SU-DHL-6 (cell line): ENCODE data around the gene ST7.

ENCODE experiments used
- H2AFZ ChIP-seq: fragments of 200-600 bp; sonication (generic); 2 replicates; pipeline ENCODE4 v1.6.1; 2014; ENCODE audit warnings: low read depth, mild to moderate bottlenecking, moderate library complexity, mixed read lengths, antibody characterized with exemption, low read length; ENCODE audit not compliant: severe bottlenecking
- H3F3A ChIP-seq: fragments of 200-600 bp; shearing (Covaris generic); 2 replicates; pipeline ENCODE4 v1.6.0; 2016; ENCODE audit warnings: antibody characterized with exemption, mild to moderate bottlenecking; ENCODE audit not compliant: insufficient read depth
- H3K27ac ChIP-seq: fragments of 200-600 bp; sonication (generic); 2 replicates; pipeline ENCODE4 v1.5.1; 2016; ENCODE audit warnings: low read depth, mild to moderate bottlenecking, low read length, moderate library complexity, mixed read lengths
- H3K27me3 ChIP-seq: fragments of 200-600 bp; sonication (generic), shearing (Covaris generic); 2 replicates; pipeline ENCODE4 v1.6.0; 2014; ENCODE audit warnings: mild to moderate bottlenecking, low read length
- H3K36me3 ChIP-seq: fragments of 200-600 bp; sonication (generic); 2 replicates; pipeline ENCODE4 v1.6.1; 2014; ENCODE audit warnings: mild to moderate bottlenecking, low read length, mixed read lengths
- H3K4me2 ChIP-seq: fragments of 300-600, 200-600 bp; shearing (Covaris generic), sonication (generic); 2 replicates; pipeline ENCODE4 v1.6.0; 2014; ENCODE audit warnings: low read length, low read depth, mild to moderate bottlenecking; ENCODE audit not compliant: poor library complexity, severe bottlenecking
- H3K4me3 ChIP-seq: fragments of 200-600 bp; sonication (generic); 2 replicates; pipeline ENCODE4 v1.5.1; 2014; ENCODE audit warnings: antibody characterized with exemption, low read length, mild to moderate bottlenecking, mixed read lengths; ENCODE audit not compliant: insufficient read depth, poor library complexity, severe bottlenecking
- H3K79me2 ChIP-seq: fragments of 200-600 bp; sonication (generic); 2 replicates; pipeline ENCODE4 v1.6.1; 2014; ENCODE audit warnings: mild to moderate bottlenecking, low read length, moderate library complexity; ENCODE audit not compliant: insufficient read depth
- H3K9ac ChIP-seq: fragments of 200-600 bp; sonication (generic); 2 replicates; pipeline ENCODE4 v1.7.0; 2014; ENCODE audit warnings: mild to moderate bottlenecking, low read length
- H3K9me2 ChIP-seq: fragments of 200-600 bp; sonication (generic); replicated peaks from 2 replicates; pipeline ENCODE4 v1.6.1; 2014; ENCODE audit warnings: low read length; ENCODE audit not compliant: insufficient read depth
- H3K9me3 ChIP-seq: fragments of 200-600 bp; sonication (generic); 2 replicates; pipeline ENCODE4 v1.6.1; 2014; ENCODE audit warnings: low read length, mixed read lengths; ENCODE audit not compliant: insufficient read depth
- H4K20me1 ChIP-seq: fragments of 200-600 bp; sonication (generic); 2 replicates; pipeline ENCODE4 v1.6.1; 2014; ENCODE audit warnings: low read depth, mild to moderate bottlenecking, antibody characterized with exemption, low read length, moderate library complexity, mixed read lengths
- EZH2phosphoT487 ChIP-seq: fragments of 200-600 bp; sonication (generic), shearing (Covaris generic); conservative IDR thresholded peaks from 2 replicates; pipeline ENCODE4 v1.6.1; 2018; ENCODE audit warnings: mild to moderate bottlenecking, antibody characterized with exemption, low read length, moderate library complexity, mixed read lengths
- TF ChIP-seq, protein P1 (sequence below): fragments of 200-600 bp; sonication (generic); IDR thresholded peaks from one replicate; pipeline ENCODE4 v1.5.1; 2017; ENCODE audit warnings: antibody characterized with exemption, mild to moderate bottlenecking, low read length, moderate library complexity; ENCODE audit not compliant: insufficient read depth, poor library complexity, severe bottlenecking

ST7 gene

DNA sequence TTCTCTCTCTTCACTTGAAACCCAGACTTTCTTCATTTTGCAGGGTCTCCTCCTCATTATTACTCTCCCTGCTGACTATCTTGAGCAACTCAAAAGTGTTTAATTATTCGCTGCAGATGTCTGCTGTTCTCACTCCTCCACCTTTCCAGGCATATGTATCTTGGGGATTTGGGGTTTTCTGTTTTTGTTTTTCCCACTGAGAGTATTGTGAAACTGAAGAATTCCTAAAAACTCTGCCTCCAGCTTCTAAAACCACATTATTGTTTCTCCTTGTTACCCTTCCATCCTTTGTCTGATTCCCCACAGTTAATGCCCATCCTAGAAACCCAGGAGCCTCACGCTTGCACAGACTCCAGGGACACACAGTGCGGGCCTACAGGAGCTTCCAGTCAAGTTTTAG, 318.3 kb downstream of the ST7 start:
- TF ChIP-seq EZH2phosphoT487, result no peak
- TF ChIP-seq, protein P1, sequence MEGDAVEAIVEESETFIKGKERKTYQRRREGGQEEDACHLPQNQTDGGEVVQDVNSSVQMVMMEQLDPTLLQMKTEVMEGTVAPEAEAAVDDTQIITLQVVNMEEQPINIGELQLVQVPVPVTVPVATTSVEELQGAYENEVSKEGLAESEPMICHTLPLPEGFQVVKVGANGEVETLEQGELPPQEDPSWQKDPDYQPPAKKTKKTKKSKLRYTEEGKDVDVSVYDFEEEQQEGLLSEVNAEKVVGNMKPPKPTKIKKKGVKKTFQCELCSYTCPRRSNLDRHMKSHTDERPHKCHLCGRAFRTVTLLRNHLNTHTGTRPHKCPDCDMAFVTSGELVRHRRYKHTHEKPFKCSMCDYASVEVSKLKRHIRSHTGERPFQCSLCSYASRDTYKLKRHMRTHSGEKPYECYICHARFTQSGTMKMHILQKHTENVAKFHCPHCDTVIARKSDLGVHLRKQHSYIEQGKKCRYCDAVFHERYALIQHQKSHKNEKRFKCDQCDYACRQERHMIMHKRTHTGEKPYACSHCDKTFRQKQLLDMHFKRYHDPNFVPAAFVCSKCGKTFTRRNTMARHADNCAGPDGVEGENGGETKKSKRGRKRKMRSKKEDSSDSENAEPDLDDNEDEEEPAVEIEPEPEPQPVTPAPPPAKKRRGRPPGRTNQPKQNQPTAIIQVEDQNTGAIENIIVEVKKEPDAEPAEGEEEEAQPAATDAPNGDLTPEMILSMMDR, result no peak
- Histone ChIP-seq H3K4me2 (no peak overlapping the region), H3K9me2 (no peaks in the 10 kb centered on the region), H3K27me3 (no peaks in the 10 kb centered on the region), H3F3A (no peaks in the 10 kb centered on the region), H4K20me1 (no peaks in the 10 kb centered on the region), H3K9me3 (no peaks in the 10 kb centered on the region), H2AFZ (no peak overlapping the region), H3K36me3 (no peaks in the 10 kb centered on the region), H3K4me3 (no peak overlapping the region), H3K9ac (no peak overlapping the region), H3K79me2 (no peaks in the 10 kb centered on the region), H3K27ac (no peak overlapping the region)

DNA sequence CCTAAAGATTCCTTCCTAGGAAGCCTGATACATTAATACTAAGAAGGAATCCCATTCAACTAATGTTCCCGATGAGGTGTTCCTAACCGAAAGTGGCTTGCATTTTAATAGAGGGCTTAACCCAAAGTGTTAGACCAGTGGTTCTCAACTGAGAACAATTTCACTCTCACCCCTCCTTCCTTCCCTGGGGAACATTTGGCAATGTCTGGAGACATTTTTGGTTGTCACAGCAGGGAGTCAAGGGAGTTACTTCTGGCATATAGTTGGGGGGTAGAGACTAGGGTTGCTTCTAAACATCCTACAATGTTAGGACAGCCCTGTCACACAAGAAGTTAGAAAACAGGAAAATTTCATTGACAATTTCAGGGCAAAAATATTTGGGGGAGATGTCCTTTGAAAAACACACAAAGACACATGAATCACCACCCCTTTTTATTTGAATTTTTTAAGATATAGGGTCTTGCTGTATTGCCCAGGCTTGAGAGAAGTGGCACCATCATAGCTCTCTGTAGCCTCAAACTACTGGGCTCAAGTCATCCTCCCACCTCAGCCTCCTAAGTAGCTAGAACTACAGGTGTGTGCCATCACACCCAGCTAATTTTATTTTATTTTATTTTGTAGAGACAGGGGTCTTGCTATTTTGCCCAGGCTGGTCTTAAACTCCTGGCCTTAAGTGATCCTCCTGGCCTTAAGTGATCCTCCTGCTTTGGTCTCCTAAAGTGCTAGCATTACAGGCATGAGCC, 318.9 kb downstream of the ST7 start:
- Histone ChIP-seq H2AFZ (no peak overlapping the region), H3K4me2 (no peak overlapping the region), H3K4me3 (no peak overlapping the region), H3K79me2 (no peaks in the 10 kb centered on the region), H4K20me1 (no peaks in the 10 kb centered on the region), H3K27me3 (no peaks in the 10 kb centered on the region), H3K9ac (no peak overlapping the region), H3K9me3 (no peaks in the 10 kb centered on the region), H3K9me2 (no peaks in the 10 kb centered on the region), H3K36me3 (no peaks in the 10 kb centered on the region), H3K27ac (no peak overlapping the region), H3F3A (no peaks in the 10 kb centered on the region)
- TF ChIP-seq, protein P1, result no peak

DNA sequence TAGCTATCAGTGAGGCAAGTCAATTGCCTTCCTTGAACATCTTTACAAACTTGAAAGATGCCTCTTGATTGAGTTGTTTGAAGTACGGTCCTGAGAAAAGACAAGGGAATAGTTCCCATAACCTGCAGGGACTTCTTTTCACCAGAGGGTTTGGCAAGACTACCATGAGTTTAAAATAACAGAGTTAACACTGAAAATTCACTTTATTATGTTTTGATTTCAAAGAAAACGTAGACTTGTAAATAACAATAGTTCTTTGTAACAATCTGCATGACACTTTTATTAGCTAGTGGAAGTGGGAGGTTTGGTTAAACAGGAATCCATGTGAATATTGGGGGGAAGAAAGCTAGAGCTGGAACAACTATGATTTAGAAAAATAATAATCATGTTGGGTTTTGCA, 320.0 kb downstream of the ST7 start:
- no peaks in the 10 kb centered on the region for H4K20me1 ChIP-seq
- TF ChIP-seq EZH2phosphoT487, result no peak
- TF ChIP-seq, protein P1, result no peak
- no peak overlapping the region for H3K4me2 ChIP-seq
- H3K9ac ChIP-seq, result no peak overlapping the region
- H3K4me3 ChIP-seq, result no peak overlapping the region
- H3K36me3 ChIP-seq, result no peaks in the 10 kb centered on the region
- no peaks in the 10 kb centered on the region for H3F3A ChIP-seq
- no peaks in the 10 kb centered on the region for H3K79me2 ChIP-seq
- H3K27me3 ChIP-seq, result no peaks in the 10 kb centered on the region
- no peaks in the 10 kb centered on the region for H3K9me2 ChIP-seq
- no peak overlapping the region for H2AFZ ChIP-seq
- H3K27ac ChIP-seq, result no peak overlapping the region
- H3K9me3 ChIP-seq, result no peaks in the 10 kb centered on the region
